ENCODE measurements around the gene GNG12.
"Not testable (repeated sequence)": the region's sequence is repeated elsewhere in the genome, so short reads cannot be mapped to it uniquely, and the experiment has no call there.

GNG12 gene

GRCh38 chr1:67749844-67750690, 83.2 kb downstream of the GNG12 start:
- peak; percentile 13 for DNase-seq

GRCh38 chr1:67749263-67749843, 83.9 kb downstream of the GNG12 start:
- DNase-seq = no peak

- no peak for DNase-seq
These were observed 84.6 kb downstream of the GNG12 start for GRCh38 chr1:67748630-67749029.

- no peak for DNase-seq
These were observed 85.4 kb downstream of the GNG12 start for GRCh38 chr1:67747671-67748546.

- DNase-seq = no peak
These were observed 87.2 kb downstream of the GNG12 start for GRCh38 chr1:67745875-67746698.

- no peak for DNase-seq
These were observed 90.1 kb downstream of the GNG12 start for GRCh38 chr1:67743072-67743725.

GRCh38 chr1:67741736-67742135, 91.5 kb downstream of the GNG12 start:
- no peak for DNase-seq

- no peak for DNase-seq
These were observed 92.1 kb downstream of the GNG12 start for GRCh38 chr1:67741121-67741520.

- DNase-seq = no peak
These were observed 92.7 kb downstream of the GNG12 start for GRCh38 chr1:67740543-67740942.

GRCh38 chr1:67739361-67739760, 93.9 kb downstream of the GNG12 start:
- no peak for DNase-seq

- DNase-seq = no peak
These were observed 94.9 kb downstream of the GNG12 start for GRCh38 chr1:67738401-67738800.

- DNase-seq = no peak
These were observed 95.4 kb downstream of the GNG12 start for GRCh38 chr1:67737875-67738274.

- DNase-seq = no peak
These were observed 96.5 kb downstream of the GNG12 start for GRCh38 chr1:67736750-67737149.

GRCh38 chr1:67735806-67736627, 97.2 kb downstream of the GNG12 start:
- peak; percentile 46 for DNase-seq

- no peak for DNase-seq
These were observed 98.1 kb downstream of the GNG12 start for GRCh38 chr1:67735206-67735605.

- DNase-seq = no peak
These were observed 99.0 kb downstream of the GNG12 start for GRCh38 chr1:67734323-67734690.

GRCh38 chr1:67733681-67734322, 99.5 kb downstream of the GNG12 start:
- no peak for DNase-seq

GRCh38 chr1:67732750-67733151, 100.5 kb downstream of the GNG12 start:
- DNase-seq = no peak

- DNase-seq = no peak
These were observed 101.9 kb downstream of the GNG12 start for GRCh38 chr1:67731322-67731721.

GRCh38 chr1:67730312-67730711, 103.0 kb downstream of the GNG12 start:
- not testable (repeated sequence) for DNase-seq

- DNase-seq = peak; percentile 19
These were observed 103.4 kb downstream of the GNG12 start for GRCh38 chr1:67729872-67730271.

Measured in activated CD4-positive, alpha-beta T cell treated with anti-CD3 and anti-CD28 coated beads, Interleukin-2, Interleukin-6, amounts not matched to agents 100 ng/mL and 50 ng/mL, durations not matched to agents 16 hours and 8 hours (primary cell).